Heart left ventricle (tissue), 16 donors: ENCODE data around the gene HDAC5. TPM values are rescaled to one million over a fixed set of nuclear protein-coding genes. Genes with fewer than 3 reads are reported as not detected.

Experiments
- ATAC-seq, 4 donors: fragments of 200-7000 bp; cut with Tn5 transposase; one replicate each; pipeline ENCODE4 v1.9.1; 2020 to 2022; ENCODE audit warnings: moderate library complexity in 4 of 4, mild to moderate bottlenecking in 3 of 4, moderate number of reproducible peaks in 1 of 4
- DNase-seq, 5 donors: peaks; one replicate each; pipeline ENCODE4 v3.0.0-alpha.2; 2020
- H3K27ac ChIP-seq, 12 donors: fragments of 200-600 bp; sonication (generic) in 4 of 12; one replicate each; pipeline versions ENCODE4 v1.5.0 to v1.8.0; 2016 to 2022; ENCODE audit warnings: mild to moderate bottlenecking in 2 of 12
- H3K27me3 ChIP-seq, 9 donors: fragments of 200-600 bp; sonication (generic) in 2 of 9; one replicate each; pipeline versions ENCODE4 v1.5.1 to v1.8.0; 2016 to 2022; ENCODE audit warnings: mild to moderate bottlenecking in 3 of 9
- H3K36me3 ChIP-seq, 9 donors: fragments of 200-600 bp; sonication (generic) in 2 of 9; one replicate each; pipeline versions ENCODE4 v1.5.0 to v1.8.0; 2018 to 2022; ENCODE audit warnings: mild to moderate bottlenecking in 2 of 9
- H3K4me1 ChIP-seq, 12 donors: fragments of 200-600 bp; sonication (generic) in 4 of 12; one replicate each; pipeline versions ENCODE4 v1.5.0 to v1.8.0; 2016 to 2022; ENCODE audit warnings: mild to moderate bottlenecking in 3 of 12
- H3K4me3 ChIP-seq, 12 donors: fragments of 200-600 bp; sonication (generic) in 4 of 12; one replicate each; pipeline versions ENCODE4 v1.5.0 to v1.8.0; 2017 to 2022; ENCODE audit warnings: mild to moderate bottlenecking in 9 of 12, moderate library complexity in 4 of 12
- H3K9me3 ChIP-seq, 12 donors: fragments of 200-600 bp; sonication (generic) in 4 of 12; one replicate each; pipeline versions ENCODE4 v1.5.0 to v1.8.0; 2016 to 2022; ENCODE audit warnings: mild to moderate bottlenecking in 1 of 12
- CTCF ChIP-seq, 12 donors: fragments of 200-600 bp; sonication (generic) in 4 of 12; IDR thresholded peaks; one replicate each; pipeline versions ENCODE4 v1.5.0 to v1.8.0; 2018 to 2022; ENCODE audit warnings: antibody characterized with exemption in 12 of 12, mild to moderate bottlenecking in 5 of 12
- POLR2A ChIP-seq, 2 donors: fragments of 450-650 bp; IDR thresholded peaks; one replicate each; pipeline ENCODE4 v1.6.1; 2017; ENCODE audit warnings: antibody characterized with exemption in 2 of 2, mild to moderate bottlenecking in 2 of 2, moderate library complexity in 2 of 2
- WGBS, 4 donors: extraction: QIAGEN DNeasy Blood & Tissue Kit in 2 of 4; methylation state at CpG; one replicate each; pipeline versions ENCODE4 v1.1.5 to v1.1.7; 2013 to 2018; 5-methylcytosine and 5-hydroxymethylcytosine counted together
- intact Hi-C, 10 donors: fragments of 100-400 bp; cut with DNase I; formaldehyde crosslinking; loops; one replicate each; pipeline versions ENCODE4 v1.11.1 to v1.14.2; 2022
- polyA plus RNA-seq, 2 donors: library from polyadenylated mRNA; stranded (reverse); fragments of 200-250 nt; gene quantifications; one replicate each; pipeline ENCODE4 v1.2.3, GENCODE V29; 2013
- total RNA-seq, 9 donors: library from RNA; depleted of rRNA in 2 of 9; stranded (reverse); fragments of >200 nt in 2 of 9; fragmentation: NEBNext Ultra II Directional in 3 of 9; extraction: Animal tissue kit (Norgen Biotek cat#: 25700) in 3 of 9; gene quantifications; one replicate each; pipeline versions ENCODE4 v1.1.0 to v1.2.4, GENCODE V29; 2016 to 2023
- donor health status: ischemic (EF 13 %, LVEDD 7.1; RV severe dilation, severe dysfunction).
- donor health status: healthy with polysubstance abuse.
- donor health status: DM: no; HTN: yes; CAD: no.
- donor health status: DM: no; HTN: no; CAD: no.
- donor health status: ischemic (EF 25% LVEDD 6.9; RV normal size, moderate dysfunction).
- donor health status: ischemic (EF 25% LVEDD 5.7; RV mildly dilated, moderate dysfunction).
- donor health status: healthy.
- donor health status: DM: yes; HTN: yes; CAD: no.
- donor health status: ischemic (EF 35%, LVEDD 5.7; RV mildly dilated, moderate dysfunction).
- donor health status: nonischemic (EF 11% LVEDD 7.7; RV severe dilation, severe dysfunction).
- donor health status: DM: yes; HTN: yes; CAD: no.
- donor health status: PGD.
- donor health status: ischemic (EF 29% LVEDD 5.4; RV normal size, mild dysfunction).
- donor health status: nonischemic (EF 23%, LVEDD 6.1; RV moderate dilation, normal function).

The HDAC5 gene
- total and polyA plus RNA-seq, 11 donors = 54.6 to 283 (median 70.1) TPM

DNA sequence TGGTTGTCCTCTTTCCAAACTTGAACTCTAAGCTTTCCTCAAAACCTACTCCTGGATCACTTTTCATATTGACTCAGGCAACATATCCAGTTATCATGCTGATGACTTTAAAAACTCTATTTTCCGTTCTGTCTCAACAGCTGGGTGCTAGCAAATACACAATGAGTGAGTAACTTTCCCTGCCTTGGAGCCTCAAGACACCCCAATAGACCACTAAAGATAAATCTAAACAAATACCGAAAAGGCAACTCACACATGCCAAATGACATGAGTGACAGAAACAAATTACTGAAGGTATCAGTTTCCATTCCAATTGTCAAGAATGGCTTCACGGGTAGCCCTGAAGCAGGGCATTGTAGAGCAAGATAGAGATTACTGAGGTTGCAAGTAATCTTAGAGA, 93.0 kb downstream of the HDAC5 start:
- no peak for TF ChIP-seq POLR2A (IDR thresholded peaks at IDR 0.05)
- TF ChIP-seq CTCF (IDR thresholded peaks at IDR 0.05) = no peak
- Histone ChIP-seq H3K27me3 (no peaks in the 10 kb centered on the region), H3K4me1 (peaks cover 0 to 9% (median 0%) of the 10 kb centered on the region in 12 donors), H3K27ac (no peak overlapping the region), H3K9me3 (no peaks in the 10 kb centered on the region), H3K4me3 (no peak overlapping the region), H3K36me3 (peaks cover 0 to 60% (median 34%) of the 10 kb centered on the region in 9 donors)
- WGBS, 4 donors = 88 to 98% (median 93%) methylated on average over 3 of the region's 3 CpGs
- no peak for ATAC-seq
- intact Hi-C loops = loop anchor here in 1 of 10 donors (10.0 kb wide), 1 partner anchor 64 kb away; no protein-coding TSS in a partner anchor
- no peak for DNase-seq

GRCh38 chr17:44029736-44030135, 93.7 kb downstream of the HDAC5 start:
- WGBS, 4 donors = 67 to 80% (median 73%) methylated on average over 5 of the region's 5 CpGs
- H3K36me3 ChIP-seq = peaks cover 0 to 63% (median 34%) of the 10 kb centered on the region in 9 donors
- ATAC-seq = no peak
- no peaks in the 10 kb centered on the region for H3K9me3 ChIP-seq
- no peak overlapping the region for H3K4me3 ChIP-seq
- peaks cover 0 to 9% (median 0%) of the 10 kb centered on the region in 12 donors for H3K4me1 ChIP-seq
- TF ChIP-seq POLR2A (IDR thresholded peaks at IDR 0.05) (no peak), CTCF (IDR thresholded peaks at IDR 0.05) (no peak)
- intact Hi-C loops = loop anchor here in 1 of 10 donors (10.0 kb wide), 1 partner anchor 65 kb away; no protein-coding TSS in a partner anchor
- DNase-seq = no peak
- no peak overlapping the region for H3K27ac ChIP-seq
- H3K27me3 ChIP-seq = no peaks in the 10 kb centered on the region

Other genes with a start within 250 kb of the HDAC5 start
- 10 to 100 TPM; 10.4 to 22.3 (median 15.4) TPM for gene MPP2, start 216.1 kb downstream of the HDAC5 start, total RNA-seq
- 10 to 100 TPM in 1 of 2 donors, 1 to 10 TPM in 1; 6.7 to 12.8 TPM for gene MPP2, start 216.1 kb downstream of the HDAC5 start, polyA plus RNA-seq
- gene PPY, start 181.2 kb downstream of the HDAC5 start, total RNA-seq = not detected
- not detected for gene PPY, start 181.2 kb downstream of the HDAC5 start, polyA plus RNA-seq
- gene PYY, start 169.7 kb downstream of the HDAC5 start, total RNA-seq = not detected
- gene PYY, start 169.7 kb downstream of the HDAC5 start, polyA plus RNA-seq = not detected
- gene NAGS, start 119.0 kb downstream of the HDAC5 start, total RNA-seq = 1 to 10 TPM in 3 of 9 donors, under 1 TPM in 6; 0.20 to 1.2 (median 0.37) TPM
- gene NAGS, start 119.0 kb downstream of the HDAC5 start, polyA plus RNA-seq = 1 to 10 TPM in 1 of 2 donors, under 1 TPM in 1; 0.57 to 1.2 TPM
- gene TMEM101, start 108.7 kb downstream of the HDAC5 start, total RNA-seq = 10 to 100 TPM; 13.4 to 22.1 (median 19.3) TPM
- gene TMEM101, start 108.7 kb downstream of the HDAC5 start, polyA plus RNA-seq = 10 to 100 TPM; 16.7 to 31.1 TPM
- 10 to 100 TPM; 38.4 to 55.6 (median 44.1) TPM for gene LSM12, start 57.0 kb downstream of the HDAC5 start, total RNA-seq
- gene LSM12, start 57.0 kb downstream of the HDAC5 start, polyA plus RNA-seq = 10 to 100 TPM; 30.8 to 41.2 TPM
- 10 to 100 TPM; 28.5 to 46.5 (median 36.6) TPM for gene G6PC3, start 52.9 kb downstream of the HDAC5 start, total RNA-seq
- 10 to 100 TPM; 52.4 to 75.1 TPM for gene G6PC3, start 52.9 kb downstream of the HDAC5 start, polyA plus RNA-seq
- 1 to 10 TPM in 4 of 9 donors, under 1 TPM in 5; 0.47 to 5.8 (median 0.84) TPM for gene HROB, start 18.3 kb upstream of the HDAC5 start, total RNA-seq
- under 1 TPM; 0.34 to 0.42 TPM for gene HROB, start 18.3 kb upstream of the HDAC5 start, polyA plus RNA-seq
- gene ASB16, start 47.1 kb upstream of the HDAC5 start, total RNA-seq = 10 to 100 TPM in 7 of 9 donors, 1 to 10 TPM in 2; 7.7 to 71.1 (median 13.8) TPM
- 1 to 10 TPM; 1.5 to 5.1 TPM for gene ASB16, start 47.1 kb upstream of the HDAC5 start, polyA plus RNA-seq
- gene TMUB2, start 63.3 kb upstream of the HDAC5 start, total RNA-seq = 10 to 100 TPM; 18.8 to 37.4 (median 21.8) TPM
- 10 to 100 TPM; 24.7 to 35.1 TPM for gene TMUB2, start 63.3 kb upstream of the HDAC5 start, polyA plus RNA-seq
- 10 to 100 TPM; 24.1 to 51.9 (median 35.3) TPM for gene ATXN7L3, start 76.2 kb upstream of the HDAC5 start, total RNA-seq
- 10 to 100 TPM; 24.3 to 54.4 TPM for gene ATXN7L3, start 76.2 kb upstream of the HDAC5 start, polyA plus RNA-seq
- gene UBTF, start 96.0 kb upstream of the HDAC5 start, total RNA-seq = 10 to 100 TPM; 33.1 to 61.2 (median 44.2) TPM
- 10 to 100 TPM; 34.1 to 41.6 TPM for gene UBTF, start 96.0 kb upstream of the HDAC5 start, polyA plus RNA-seq
- gene SLC4A1, start 144.5 kb upstream of the HDAC5 start, total RNA-seq = 1 to 10 TPM in 1 of 9 donors, under 1 TPM in 7, not detected in 1; 0.29 to 3.3 (median 0.61) TPM
- gene SLC4A1, start 144.5 kb upstream of the HDAC5 start, polyA plus RNA-seq = under 1 TPM in 1 of 2 donors, not detected in 1; 0.03 TPM
- 1 to 10 TPM in 2 of 9 donors, under 1 TPM in 6, not detected in 1; 0.27 to 1.3 (median 0.57) TPM for gene RUNDC3A, start 185.0 kb upstream of the HDAC5 start, total RNA-seq
- under 1 TPM; 0.19 to 0.57 TPM for gene RUNDC3A, start 185.0 kb upstream of the HDAC5 start, polyA plus RNA-seq
- gene SLC25A39, start 201.2 kb upstream of the HDAC5 start, total RNA-seq = 10 to 100 TPM; 37.2 to 78.5 (median 49.7) TPM
- gene SLC25A39, start 201.2 kb upstream of the HDAC5 start, polyA plus RNA-seq = 10 to 100 TPM; 60.2 to 96.0 TPM
- gene GRN, start 221.7 kb upstream of the HDAC5 start, total RNA-seq = 100 to 1,000 TPM in 8 of 9 donors, 10 to 100 TPM in 1; 94.8 to 451 (median 196) TPM
- 100 to 1,000 TPM in 1 of 2 donors, 10 to 100 TPM in 1; 44.6 to 105 TPM for gene GRN, start 221.7 kb upstream of the HDAC5 start, polyA plus RNA-seq
- 1 to 10 TPM in 3 of 9 donors, under 1 TPM in 6; 0.40 to 2.1 (median 0.87) TPM for gene FAM171A2, start 240.2 kb upstream of the HDAC5 start, total RNA-seq
- under 1 TPM; 0.42 to 0.51 TPM for gene FAM171A2, start 240.2 kb upstream of the HDAC5 start, polyA plus RNA-seq